HepG2 (cell line): ENCODE results near the gene ZSWIM6. TPM values are rescaled to one million over a fixed set of nuclear protein-coding genes. Genes with fewer than 3 reads are reported as not detected.

Source experiments
- ATAC-seq: fragments of 200-7000 bp; cut with Tn5 transposase; 3 replicates; pipeline ENCODE4 v1.9.1; 2020; ENCODE audit warnings: mild to moderate bottlenecking, moderate library complexity
- BruUV-seq: library from RNA; stranded (reverse); fragments of 400-500 nt; replicated peaks from 2 replicates; lab custom pipeline; 2021; lab: Mats Ljungman, UMichigan
- CTCF ChIA-PET: fragments of 300-600 bp; formaldehyde crosslinking; extraction: SDS; loops from one replicate; lab custom pipeline; 2021; ENCODE audit warnings: low total read pairs, inconsistent platforms, low intra/inter-chr PET ratio; lab: Yijun Ruan, JAX
- POLR2A ChIA-PET: fragments of 350-600 bp; sonication (Branson Sonifier 250); formaldehyde crosslinking; loops from one replicate; lab custom pipeline; 2020; ENCODE audit warnings: antibody characterized with exemption, inconsistent platforms; lab: Yijun Ruan, JAX
- DNase-seq: peaks from one replicate; pipeline ENCODE4 v3.0.0-alpha.2; 2015; ENCODE audit warnings: low spot score
- FAIRE-seq: peaks from 3 replicates; lab custom pipeline; 2011; peaks lifted over from hg19 to GRCh38; lab: Jason Lieb, UNC
- H2AFZ ChIP-seq: one replicate; pipeline ENCODE4 v1.6.1; 2011; ENCODE audit warnings: low read length, inconsistent platforms
- H3K27ac ChIP-seq: fragments of 300-600 bp; 3 replicates; pipeline ENCODE4 v1.8.0; 2011; ENCODE audit warnings: mixed run types, mild to moderate bottlenecking, mixed read lengths, low read length, inconsistent platforms; ENCODE audit not compliant: insufficient read depth; ENCODE audit errors: extremely low read length
- H3K27me3 ChIP-seq, 2 experiments: fragments of 200-600 bp in 1 of 2; 2 replicates in 1 of 2; 3 replicates in 1 of 2; pipeline versions ENCODE4 v1.6.0 to v1.8.0; 2011; ENCODE audit warnings: low read length in 2 of 2, mild to moderate bottlenecking in 2 of 2, moderate library complexity in 2 of 2, inconsistent platforms in 1 of 2; ENCODE audit not compliant: insufficient read depth in 2 of 2, control insufficient read depth in 1 of 2
- H3K36me3 ChIP-seq, 2 experiments: fragments of 200-600 bp in 1 of 2; replicated peaks in 1 of 2; 2 replicates in 1 of 2; 3 replicates in 1 of 2; pipeline versions ENCODE4 v1.5.1 to v1.8.0; 2011; ENCODE audit warnings: low read length in 2 of 2, inconsistent platforms in 1 of 2; ENCODE audit not compliant: insufficient read depth in 2 of 2, control insufficient read depth in 1 of 2
- H3K4me1 ChIP-seq: 2 replicates; pipeline ENCODE4 v1.5.1; 2012; ENCODE audit warnings: low read length, inconsistent platforms; ENCODE audit not compliant: insufficient read depth
- H3K4me2 ChIP-seq: 2 replicates; pipeline ENCODE4 v1.6.0; 2011; ENCODE audit warnings: low read depth, low read length, inconsistent platforms
- H3K4me3 ChIP-seq, 3 experiments: fragments of 200-600 bp in 1 of 3; sonication (generic), shearing (Covaris generic) in 1 of 3; replicated peaks in 1 of 3; 2 replicates each; pipeline ENCODE4 v1.5.1; 2011 to 2016; ENCODE audit warnings: low read length in 3 of 3, inconsistent platforms in 2 of 3, low read depth in 2 of 3, mild to moderate bottlenecking in 2 of 3, control low read depth in 1 of 3, mixed read lengths in 1 of 3; ENCODE audit not compliant: insufficient read depth in 1 of 3
- H3K79me2 ChIP-seq: one replicate; pipeline ENCODE4 v1.6.1; 2011; ENCODE audit warnings: low read length, inconsistent platforms; ENCODE audit not compliant: insufficient read depth
- H3K9ac ChIP-seq: 2 replicates; pipeline ENCODE4 v1.6.0; 2011; ENCODE audit warnings: mild to moderate bottlenecking, low read depth, low read length, inconsistent platforms; ENCODE audit not compliant: insufficient read depth
- H3K9me3 ChIP-seq: 2 replicates; pipeline ENCODE4 v1.5.1; 2012; ENCODE audit warnings: mild to moderate bottlenecking, low read length
- H4K20me1 ChIP-seq: 2 replicates; pipeline ENCODE4 v1.6.0; 2011; ENCODE audit warnings: inconsistent platforms, mild to moderate bottlenecking, low read length, moderate library complexity; ENCODE audit not compliant: insufficient read depth
- ATF1 ChIP-seq: IDR thresholded peaks from 2 replicates; pipeline ENCODE4 v1.6.1; 2016; ENCODE audit warnings: mild to moderate bottlenecking, control low read depth
- FOXA3 ChIP-seq: IDR thresholded peaks from 2 replicates; pipeline ENCODE4 v1.6.1; 2016; ENCODE audit warnings: missing genetic modification reagents, missing compliant biosample characterization
- KMT2A ChIP-seq: sonication (generic); formaldehyde crosslinking; IDR thresholded peaks from 2 replicates; pipeline ENCODE4 v1.4.0; 2020; ENCODE audit warnings: missing genetic modification reagents
- NKX3-1 ChIP-seq: sonication (generic); formaldehyde crosslinking; IDR thresholded peaks from 2 replicates; pipeline ENCODE4 v1.5.0; 2020; ENCODE audit warnings: missing genetic modification reagents
- RARG ChIP-seq: sonication (generic); formaldehyde crosslinking; IDR thresholded peaks from 2 replicates; pipeline ENCODE4 v1.4.0; 2020; ENCODE audit warnings: low read depth, mild to moderate bottlenecking, missing genetic modification reagents
- RFX3 ChIP-seq: IDR thresholded peaks from 2 replicates; pipeline ENCODE4 v1.6.1; 2016; ENCODE audit warnings: missing biosample characterization, missing genetic modification reagents
- TEAD2 ChIP-seq: sonication (generic); formaldehyde crosslinking; IDR thresholded peaks from 2 replicates; pipeline ENCODE4 v1.9.0; 2021; ENCODE audit warnings: missing genetic modification reagents
- TMF1 ChIP-seq: sonication (generic); formaldehyde crosslinking; IDR thresholded peaks from 2 replicates; pipeline ENCODE4 v1.8.1; 2022; ENCODE audit warnings: low read depth, missing genetic modification reagents
- TSC22D2 ChIP-seq: sonication (generic); formaldehyde crosslinking; IDR thresholded peaks from 2 replicates; pipeline ENCODE4 v1.5.1; 2020; ENCODE audit warnings: missing genetic modification reagents, mild to moderate bottlenecking, borderline replicate concordance
- YEATS2 ChIP-seq: sonication (generic); formaldehyde crosslinking; IDR thresholded peaks from 2 replicates; pipeline ENCODE4 v1.4.0; 2020; ENCODE audit warnings: missing genetic modification reagents, borderline replicate concordance
- ZMYM3 ChIP-seq: sonication (generic); formaldehyde crosslinking; IDR thresholded peaks from 2 replicates; pipeline ENCODE4 v1.5.1; 2020; ENCODE audit warnings: mild to moderate bottlenecking, missing genetic modification reagents
- ZNF235 ChIP-seq: sonication (generic); formaldehyde crosslinking; IDR thresholded peaks from 2 replicates; pipeline ENCODE4 v1.8.1; 2023; ENCODE audit warnings: mild to moderate bottlenecking, missing genetic modification reagents, borderline replicate concordance
- ZNF607 ChIP-seq: sonication (generic); formaldehyde crosslinking; IDR thresholded peaks from 2 replicates; pipeline ENCODE4 v1.5.1; 2020; ENCODE audit warnings: missing genetic modification reagents, mild to moderate bottlenecking, borderline replicate concordance
- ZNF792 ChIP-seq: IDR thresholded peaks from 2 replicates; pipeline ENCODE4 v1.6.1; 2016
- ZNF839 ChIP-seq: sonication (generic); formaldehyde crosslinking; IDR thresholded peaks from 2 replicates; pipeline ENCODE4 v1.4.0; 2020; ENCODE audit warnings: missing genetic modification reagents, mild to moderate bottlenecking, borderline replicate concordance
- ZSCAN30 ChIP-seq: sonication (generic); formaldehyde crosslinking; IDR thresholded peaks from 2 replicates; pipeline ENCODE4 v1.5.0; 2020; ENCODE audit warnings: mild to moderate bottlenecking, missing genetic modification reagents
- WGBS: methylation state at CpG from one replicate; pipeline ENCODE4 v1.1.6; 2017; ENCODE audit warnings: low lambda C conversion rate; 5-methylcytosine and 5-hydroxymethylcytosine counted together
- in situ Hi-C: cut with HindIII; loops from 2 replicates; pipeline ENCODE4 v1.10.0; 2017; ENCODE audit warnings: low pct_unique_long_range_greater_than_20kb; ENCODE audit not compliant: extremely low pct_ligation_motif_present
- intact Hi-C: fragments of 100-400 bp; cut with micrococcal nuclease; formaldehyde crosslinking; loops from one replicate; pipeline ENCODE4 v1.10.0; 2022; ENCODE audit not compliant: unreplicated experiment
- polyA plus RNA-seq, 8 experiments: library from polyadenylated mRNA; depleted of rRNA in 3 of 8; stranded (reverse) in 7 of 8; unstranded in 1 of 8; fragments of >200 nt; fragmentation: Illumina TruSeq in 4 of 8; extraction: Trizol in 4 of 8; gene quantifications; 2 replicates each; pipeline versions ENCODE4 v1.2.1 to v1.2.3, GENCODE V29; 2011 to 2016; ENCODE audit warnings: low read depth in 4 of 8, missing spikeins in 1 of 8, mixed read lengths in 1 of 8; ENCODE audit not compliant: insufficient read depth in 1 of 8
- total RNA-seq, 5 experiments: library from RNA; depleted of rRNA; stranded (reverse); fragments of >200 nt; fragmentation: Illumina TruSeq; extraction: Trizol; gene quantifications; 2 replicates each; pipeline ENCODE4 v1.2.3, GENCODE V29; 2016; ENCODE audit warnings: low read depth in 1 of 5
- TF ChIP-seq, protein P1 (sequence below): sonication (generic); formaldehyde crosslinking; IDR thresholded peaks from 2 replicates; pipeline ENCODE4 v1.5.0; 2020; ENCODE audit warnings: missing genetic modification reagents
- TF ChIP-seq, protein P2 (sequence below): sonication (generic); formaldehyde crosslinking; IDR thresholded peaks from 2 replicates; pipeline ENCODE4 v1.5.0; 2020; ENCODE audit warnings: mild to moderate bottlenecking, missing genetic modification reagents
- TF ChIP-seq, protein P3 (sequence below): sonication (generic); formaldehyde crosslinking; IDR thresholded peaks from 2 replicates; pipeline ENCODE4 v1.4.0; 2020; ENCODE audit warnings: missing genetic modification reagents, borderline replicate concordance

The ZSWIM6 gene
- total and polyA plus RNA-seq, 2 of the 13 experiments (the other 11 are each of a cell fraction or from before 2014, with no cell fraction given): 0.82 to 1.9 TPM

DNA sequence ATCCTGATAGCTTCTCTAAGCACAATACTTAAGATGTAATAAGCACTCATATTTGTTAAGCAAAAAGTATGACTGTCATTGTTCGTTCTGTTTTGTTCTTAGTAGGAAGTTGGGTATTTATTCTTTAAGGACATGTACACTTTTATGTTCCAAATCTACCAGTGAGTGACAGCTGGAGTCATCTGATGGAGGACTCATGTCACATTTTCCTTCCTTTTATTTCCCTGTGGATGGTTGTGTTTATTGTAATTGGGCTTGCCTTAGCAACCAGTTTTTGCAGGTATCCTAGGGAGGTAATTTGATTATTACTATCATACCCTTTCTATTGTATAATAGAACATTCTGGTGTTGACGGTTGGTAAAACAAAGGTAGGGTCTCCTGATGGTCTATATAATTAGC is 145.7 kb downstream of the ZSWIM6 start:
- no peaks in the 10 kb centered on the region for H3K36me3 ChIP-seq
- no TSS peak for BruUV-seq
- DNase-seq (no peak), ATAC-seq (no peak), FAIRE-seq (no peak)
- no peak overlapping the region for H3K27ac ChIP-seq
- H2AFZ ChIP-seq: no peak overlapping the region
- H3K4me2 ChIP-seq: no peak overlapping the region
- ChIA-PET POLR2A (no interaction called here), CTCF (no interaction called here)
- intact Hi-C loops (no loop called here), in situ Hi-C loops (no loop called here)
- no peak overlapping the region for H3K4me3 ChIP-seq
- no peaks in the 10 kb centered on the region for H3K9me3 ChIP-seq
- 28% methylated on average over 2 of the region's 2 CpGs for WGBS
- no peaks in the 10 kb centered on the region for H3K79me2 ChIP-seq
- H4K20me1 ChIP-seq: no peaks in the 10 kb centered on the region
- no peak overlapping the region for H3K9ac ChIP-seq
- H3K4me1 ChIP-seq: no peaks in the 10 kb centered on the region
- no peaks in the 10 kb centered on the region for H3K27me3 ChIP-seq
- TF ChIP-seq RARG (CRISPR knock-in tag) (no peak), ZSCAN30 (CRISPR knock-in tag) (no peak), ZNF839 (CRISPR knock-in tag) (no peak), TMF1 (CRISPR knock-in tag) (no peak), KMT2A (CRISPR knock-in tag) (no peak), ZMYM3 (no peak), ATF1 (CRISPR knock-in tag) (no peak), ZNF607 (CRISPR knock-in tag) (no peak), TSC22D2 (CRISPR knock-in tag) (no peak), ZNF235 (no peak), FOXA3 (CRISPR knock-in tag) (no peak), TEAD2 (CRISPR knock-in tag) (no peak), NKX3-1 (no peak), YEATS2 (CRISPR knock-in tag) (no peak), RFX3 (CRISPR knock-in tag) (no peak), ZNF792 (CRISPR knock-in tag) (no peak)
- TF ChIP-seq, protein P1, sequence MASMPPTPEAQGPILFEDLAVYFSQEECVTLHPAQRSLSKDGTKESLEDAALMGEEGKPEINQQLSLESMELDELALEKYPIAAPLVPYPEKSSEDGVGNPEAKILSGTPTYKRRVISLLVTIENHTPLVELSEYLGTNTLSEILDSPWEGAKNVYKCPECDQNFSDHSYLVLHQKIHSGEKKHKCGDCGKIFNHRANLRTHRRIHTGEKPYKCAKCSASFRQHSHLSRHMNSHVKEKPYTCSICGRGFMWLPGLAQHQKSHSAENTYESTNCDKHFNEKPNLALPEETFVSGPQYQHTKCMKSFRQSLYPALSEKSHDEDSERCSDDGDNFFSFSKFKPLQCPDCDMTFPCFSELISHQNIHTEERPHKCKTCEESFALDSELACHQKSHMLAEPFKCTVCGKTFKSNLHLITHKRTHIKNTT: no peak
- TF ChIP-seq, protein P2, sequence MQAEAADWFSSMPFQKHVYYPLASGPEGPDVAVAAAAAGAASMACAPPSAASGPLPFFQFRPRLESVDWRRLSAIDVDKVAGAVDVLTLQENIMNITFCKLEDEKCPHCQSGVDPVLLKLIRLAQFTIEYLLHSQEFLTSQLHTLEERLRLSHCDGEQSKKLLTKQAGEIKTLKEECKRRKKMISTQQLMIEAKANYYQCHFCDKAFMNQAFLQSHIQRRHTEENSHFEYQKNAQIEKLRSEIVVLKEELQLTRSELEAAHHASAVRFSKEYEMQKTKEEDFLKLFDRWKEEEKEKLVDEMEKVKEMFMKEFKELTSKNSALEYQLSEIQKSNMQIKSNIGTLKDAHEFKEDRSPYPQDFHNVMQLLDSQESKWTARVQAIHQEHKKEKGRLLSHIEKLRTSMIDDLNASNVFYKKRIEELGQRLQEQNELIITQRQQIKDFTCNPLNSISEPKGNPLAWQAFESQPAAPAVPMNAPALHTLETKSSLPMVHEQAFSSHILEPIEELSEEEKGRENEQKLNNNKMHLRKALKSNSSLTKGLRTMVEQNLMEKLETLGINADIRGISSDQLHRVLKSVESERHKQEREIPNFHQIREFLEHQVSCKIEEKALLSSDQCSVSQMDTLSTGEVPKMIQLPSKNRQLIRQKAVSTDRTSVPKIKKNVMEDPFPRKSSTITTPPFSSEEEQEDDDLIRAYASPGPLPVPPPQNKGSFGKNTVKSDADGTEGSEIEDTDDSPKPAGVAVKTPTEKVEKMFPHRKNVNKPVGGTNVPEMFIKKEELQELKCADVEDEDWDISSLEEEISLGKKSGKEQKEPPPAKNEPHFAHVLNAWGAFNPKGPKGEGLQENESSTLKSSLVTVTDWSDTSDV (CRISPR knock-in tag): no peak
- TF ChIP-seq, protein P3, sequence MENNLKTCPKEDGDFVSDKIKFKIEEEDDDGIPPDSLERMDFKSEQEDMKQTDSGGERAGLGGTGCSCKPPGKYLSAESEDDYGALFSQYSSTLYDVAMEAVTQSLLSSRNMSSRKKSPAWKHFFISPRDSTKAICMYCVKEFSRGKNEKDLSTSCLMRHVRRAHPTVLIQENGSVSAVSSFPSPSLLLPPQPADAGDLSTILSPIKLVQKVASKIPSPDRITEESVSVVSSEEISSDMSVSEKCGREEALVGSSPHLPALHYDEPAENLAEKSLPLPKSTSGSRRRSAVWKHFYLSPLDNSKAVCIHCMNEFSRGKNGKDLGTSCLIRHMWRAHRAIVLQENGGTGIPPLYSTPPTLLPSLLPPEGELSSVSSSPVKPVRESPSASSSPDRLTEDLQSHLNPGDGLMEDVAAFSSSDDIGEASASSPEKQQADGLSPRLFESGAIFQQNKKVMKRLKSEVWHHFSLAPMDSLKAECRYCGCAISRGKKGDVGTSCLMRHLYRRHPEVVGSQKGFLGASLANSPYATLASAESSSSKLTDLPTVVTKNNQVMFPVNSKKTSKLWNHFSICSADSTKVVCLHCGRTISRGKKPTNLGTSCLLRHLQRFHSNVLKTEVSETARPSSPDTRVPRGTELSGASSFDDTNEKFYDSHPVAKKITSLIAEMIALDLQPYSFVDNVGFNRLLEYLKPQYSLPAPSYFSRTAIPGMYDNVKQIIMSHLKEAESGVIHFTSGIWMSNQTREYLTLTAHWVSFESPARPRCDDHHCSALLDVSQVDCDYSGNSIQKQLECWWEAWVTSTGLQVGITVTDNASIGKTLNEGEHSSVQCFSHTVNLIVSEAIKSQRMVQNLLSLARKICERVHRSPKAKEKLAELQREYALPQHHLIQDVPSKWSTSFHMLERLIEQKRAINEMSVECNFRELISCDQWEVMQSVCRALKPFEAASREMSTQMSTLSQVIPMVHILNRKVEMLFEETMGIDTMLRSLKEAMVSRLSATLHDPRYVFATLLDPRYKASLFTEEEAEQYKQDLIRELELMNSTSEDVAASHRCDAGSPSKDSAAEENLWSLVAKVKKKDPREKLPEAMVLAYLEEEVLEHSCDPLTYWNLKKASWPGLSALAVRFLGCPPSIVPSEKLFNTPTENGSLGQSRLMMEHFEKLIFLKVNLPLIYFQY: no peak
